ENCODE measurements around the gene DHX9. TPM values are rescaled to one million over a fixed set of nuclear protein-coding genes. Genes with fewer than 3 reads are reported as not detected.
"Not testable (repeated sequence)": the region's sequence is repeated elsewhere in the genome, so short reads cannot be mapped to it uniquely, and the experiment has no call there.

Gene DHX9
- total RNA-seq, 1 donor from 2014 or later = 93.7 TPM

DNA sequence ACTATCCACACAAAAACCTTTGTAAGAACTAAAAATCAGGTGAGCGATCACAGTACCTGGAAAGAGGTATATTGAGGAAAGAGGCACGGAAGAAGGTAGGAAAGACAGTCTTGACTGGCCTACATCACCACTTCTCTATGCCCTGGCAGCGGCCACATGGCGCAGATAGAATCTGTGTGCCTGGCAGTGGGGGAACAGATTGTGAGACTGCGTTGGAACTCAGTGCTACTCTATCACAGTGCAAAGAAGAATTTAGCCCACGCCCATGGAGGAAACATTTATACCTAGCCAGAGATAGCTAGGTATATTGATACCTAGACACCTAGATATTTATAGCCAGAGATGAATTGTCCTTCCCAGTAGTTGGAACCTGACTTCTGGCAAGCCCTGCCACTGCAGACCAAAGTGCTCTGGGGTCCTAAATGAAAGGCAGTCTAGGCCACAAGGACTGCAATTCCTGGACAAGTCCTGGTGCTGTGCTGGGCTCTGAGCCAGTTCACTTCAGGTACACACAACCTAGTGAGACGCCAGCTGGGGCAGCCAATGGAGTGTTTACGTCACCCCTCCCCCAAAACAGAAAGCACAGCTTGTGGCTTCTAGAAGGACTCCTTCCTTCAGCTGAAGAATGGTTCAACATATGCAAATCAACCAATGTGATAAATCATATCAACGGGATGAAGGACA is 51.9 kb downstream of the DHX9 start:
- peak; percentile 15 for ATAC-seq

DNA sequence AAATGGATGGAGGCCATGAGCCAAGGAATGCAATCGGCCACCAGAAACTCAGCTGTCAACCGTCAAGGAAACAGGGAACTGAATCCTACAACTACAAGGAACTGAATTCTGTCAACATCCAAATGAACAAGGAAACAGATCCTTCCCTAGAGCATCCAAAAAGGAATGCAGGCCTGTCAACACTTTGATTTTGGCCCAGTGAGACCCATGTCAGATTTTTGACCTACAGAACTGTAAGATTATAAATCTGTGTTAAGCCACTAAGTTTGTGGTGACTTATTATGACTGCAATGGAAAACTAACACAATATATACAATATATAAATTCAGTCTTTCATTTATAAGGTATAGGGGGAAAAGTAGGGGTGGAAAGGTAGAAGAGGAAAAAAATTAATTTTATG is 58.5 kb downstream of the DHX9 start:
- ATAC-seq = no peak

DNA sequence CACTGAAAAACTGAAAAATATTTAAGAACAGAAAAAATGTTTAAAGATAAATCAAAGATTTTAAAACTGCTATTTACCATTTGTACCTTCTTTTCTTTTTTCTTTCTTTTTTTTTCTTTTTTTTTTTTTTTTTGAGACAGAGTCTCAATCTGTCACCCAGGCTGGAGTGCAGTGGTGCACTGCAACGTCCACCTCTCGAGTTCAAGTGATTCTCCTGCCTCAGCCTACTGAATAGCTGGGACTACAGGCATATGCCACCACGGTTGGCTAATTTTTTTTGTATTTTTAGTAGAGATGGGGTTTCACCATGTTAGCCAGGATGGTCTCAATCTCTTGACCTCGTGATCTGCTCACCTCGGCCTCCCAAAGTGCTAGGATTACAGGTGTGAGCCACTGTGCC is 62.8 kb downstream of the DHX9 start:
- not testable (repeated sequence) for ATAC-seq

DNA sequence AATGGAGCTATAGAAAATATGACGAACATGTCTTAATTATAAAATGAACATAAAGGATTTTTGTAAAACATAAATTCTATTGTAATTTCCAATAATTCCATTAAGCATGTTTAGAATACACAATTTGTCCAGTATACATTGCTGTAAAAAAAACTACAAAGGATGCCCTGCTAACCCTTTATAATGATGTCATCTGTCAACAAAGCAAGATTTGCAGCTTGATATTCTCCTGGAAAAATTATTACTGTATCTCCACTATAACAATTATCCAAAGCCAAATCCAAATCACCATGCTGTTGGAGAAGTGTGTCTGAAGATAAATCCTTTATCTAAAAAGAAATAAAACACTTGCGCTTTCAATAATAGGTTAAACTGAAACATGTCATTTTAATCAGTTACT is 66.2 kb downstream of the DHX9 start:
- no peak for ATAC-seq

DNA sequence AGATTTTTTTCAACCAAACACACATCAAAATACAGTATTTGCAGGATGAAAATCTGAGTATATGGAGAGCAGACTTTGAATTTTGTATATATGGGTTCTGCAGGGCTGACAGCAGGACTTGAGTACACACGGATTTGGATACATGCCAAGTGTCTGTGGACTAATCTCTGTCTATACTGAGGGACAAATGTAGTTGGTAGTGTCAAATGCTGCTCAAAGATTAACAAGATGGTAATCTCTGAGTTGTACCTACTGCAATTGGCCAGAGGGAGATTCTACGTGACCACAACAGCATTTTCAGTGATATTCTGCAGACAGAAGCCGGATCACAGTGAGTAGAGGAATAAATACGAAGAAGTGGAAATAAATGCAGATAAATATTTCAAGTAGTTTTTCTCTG is 70.4 kb downstream of the DHX9 start:
- ATAC-seq = no peak

DNA sequence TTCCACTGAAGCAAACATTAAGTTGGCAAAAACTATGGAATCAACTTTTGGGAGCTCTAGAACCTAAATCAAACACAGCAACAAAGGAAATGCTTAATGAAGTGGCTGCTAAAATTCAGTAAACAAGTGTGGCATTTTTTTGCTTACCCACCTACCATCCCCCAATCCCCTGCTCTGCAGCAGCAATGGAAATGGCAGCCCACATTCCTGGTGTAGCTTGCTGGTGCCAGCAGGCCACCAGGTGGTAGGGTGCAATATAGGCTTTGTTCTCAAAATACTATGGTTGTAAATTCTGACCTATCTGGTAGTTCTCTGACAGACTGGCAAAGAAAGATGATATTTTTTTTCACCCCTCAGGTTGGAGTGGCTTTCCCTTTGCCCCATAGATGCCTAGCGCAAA is 71.0 kb downstream of the DHX9 start:
- no peak for ATAC-seq

DNA sequence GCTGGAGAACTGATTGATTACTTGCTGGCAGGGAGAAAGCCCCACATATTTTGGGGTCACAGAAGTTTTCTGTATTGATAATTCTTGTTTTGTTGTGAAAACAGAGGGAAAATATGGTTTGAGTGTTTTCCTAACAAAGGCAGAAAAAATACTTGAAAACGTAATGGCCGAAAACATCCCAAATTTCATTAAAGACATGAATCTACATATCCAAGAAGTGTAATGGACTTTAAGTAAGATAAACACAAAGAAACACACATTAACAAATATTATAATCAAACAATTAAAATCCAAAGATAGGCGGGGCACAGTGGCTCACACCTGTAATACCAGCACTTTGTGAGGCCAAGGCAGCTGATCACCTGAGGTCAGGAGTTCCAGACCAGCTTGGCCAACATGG is 74.3 kb downstream of the DHX9 start:
- no peak for ATAC-seq

DNA sequence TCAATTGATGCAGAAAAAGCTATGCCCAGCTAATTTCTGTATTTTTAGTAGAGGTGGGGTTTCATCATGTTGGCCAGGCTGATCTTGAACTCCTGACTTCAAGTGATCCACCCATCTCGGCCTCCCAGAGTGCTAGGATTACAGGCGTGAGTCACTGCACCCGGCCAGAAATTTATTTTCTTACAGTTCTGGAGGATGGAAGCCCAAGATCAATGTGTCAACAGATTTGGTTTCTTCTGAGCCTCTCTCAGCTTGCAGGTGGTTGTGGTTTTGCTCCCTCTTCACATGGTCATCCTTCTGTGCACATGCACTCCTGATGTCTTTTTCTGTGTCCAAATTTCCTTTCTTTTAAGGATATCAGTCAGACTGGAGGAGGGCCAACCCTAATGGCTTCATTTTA is 78.2 kb downstream of the DHX9 start:
- no peak for ATAC-seq

DNA sequence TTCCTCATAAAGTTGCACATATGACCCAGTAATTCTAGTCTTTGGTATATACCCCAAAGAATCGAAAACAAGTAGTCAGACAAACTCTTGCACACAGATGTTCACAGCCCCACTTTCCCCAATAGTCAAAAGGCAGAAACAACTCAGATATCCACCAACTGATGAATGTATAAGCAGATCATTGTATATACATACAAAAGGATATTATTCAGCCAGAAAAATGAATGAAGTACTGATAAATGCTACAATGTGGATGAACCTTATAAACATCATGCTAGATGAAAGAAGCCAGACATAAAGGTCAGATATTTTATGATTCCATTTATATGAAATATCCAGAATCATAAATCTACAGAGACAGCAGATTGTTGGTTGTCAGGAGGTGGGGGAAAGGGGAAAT is 86.5 kb downstream of the DHX9 start:
- no peak for ATAC-seq

DNA sequence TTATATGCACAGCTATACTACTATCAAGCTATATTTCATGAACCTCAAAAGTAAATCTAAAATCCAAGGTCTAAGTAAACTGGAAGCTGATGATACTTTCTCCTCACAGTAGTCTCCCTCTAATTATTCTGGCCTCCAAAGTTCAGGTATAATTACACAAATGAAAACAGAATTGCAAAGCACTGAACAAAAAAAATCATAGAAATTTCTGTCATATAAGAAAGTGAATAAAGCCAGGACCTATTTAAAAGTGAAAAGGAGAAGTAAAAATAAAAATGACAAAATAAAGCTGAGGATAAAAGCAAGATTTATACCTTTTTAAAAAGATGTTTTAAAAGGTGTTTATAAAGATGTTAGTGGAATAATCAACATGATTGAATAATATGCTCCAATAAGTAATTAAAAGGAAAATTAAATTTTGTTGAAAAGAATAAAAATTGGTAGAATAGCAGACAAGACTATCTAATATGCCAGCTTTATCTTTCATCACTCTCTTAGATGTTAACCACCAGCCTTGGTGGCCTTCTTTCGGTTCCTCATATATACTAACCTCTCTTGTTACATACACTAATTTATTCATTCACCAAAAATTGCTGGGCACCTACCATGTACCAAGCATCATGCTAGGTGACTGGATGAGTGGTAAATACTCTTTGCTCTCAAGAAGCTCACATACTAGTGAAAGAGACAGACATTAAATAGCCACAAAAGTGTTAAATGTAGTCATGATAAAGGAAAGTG is 88.7 kb downstream of the DHX9 start:
- ATAC-seq = no peak

DNA sequence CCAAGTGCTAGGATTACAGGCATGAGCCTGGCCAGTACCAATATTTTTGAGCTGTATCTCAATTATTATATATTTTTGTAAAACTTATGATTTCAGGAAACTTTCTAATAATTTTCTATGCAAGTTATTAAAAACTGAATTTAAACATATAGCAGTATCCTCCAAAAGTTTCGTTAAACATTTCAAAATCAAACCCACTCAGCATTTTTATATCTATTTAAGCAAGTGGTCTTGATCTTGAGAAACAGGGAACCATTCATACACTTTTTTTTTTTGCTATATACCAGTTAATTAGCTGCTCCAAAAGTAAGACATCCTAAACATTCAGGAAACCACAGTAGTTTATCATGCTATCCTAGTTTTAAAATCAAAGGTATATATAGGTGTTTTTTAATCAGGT is 91.8 kb downstream of the DHX9 start:
- no peak for ATAC-seq

DNA sequence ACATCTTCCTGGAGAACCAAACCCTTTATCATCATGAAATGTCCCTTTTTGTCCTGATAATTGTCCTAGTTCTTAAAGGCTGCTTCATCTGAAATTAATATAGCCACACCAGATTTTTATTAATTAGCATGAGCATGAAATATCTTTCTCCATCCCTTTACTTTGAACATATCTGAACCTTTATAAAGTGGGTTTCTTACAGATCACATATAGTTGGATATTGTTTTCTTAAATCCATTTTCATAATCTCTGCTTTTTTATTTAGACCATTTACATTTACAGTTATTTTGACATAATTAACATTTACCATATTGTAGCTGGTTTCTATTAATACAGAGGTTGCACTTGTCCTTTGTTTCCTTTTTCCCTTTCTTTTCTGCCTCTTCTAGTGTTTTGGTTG is 96.6 kb downstream of the DHX9 start:
- ATAC-seq = no peak

Other genes with a start within 250 kb of the DHX9 start
- gene RGS16, start 235.0 kb upstream of the DHX9 start, total RNA-seq = 1.3 TPM
- gene RGS8, start 154.8 kb upstream of the DHX9 start, total RNA-seq = not detected
- 11.5 TPM for gene NPL, start 49.6 kb upstream of the DHX9 start, total RNA-seq
- not detected for gene SHCBP1L, start 113.8 kb downstream of the DHX9 start, total RNA-seq
- gene LAMC1, start 184.1 kb downstream of the DHX9 start, total RNA-seq = 26.9 TPM

All from esophagus mucosa (tissue), 1 donor.